GM12865 (cell line): ENCODE measurements around the gene RMND5A.

Source experiments
- DNase-seq: peaks from one replicate; pipeline ENCODE4 v3.0.0; 2010; ENCODE audit warnings: low read depth
- H3K4me3 ChIP-seq: 2 replicates; pipeline ENCODE4 v1.5.1; 2011; ENCODE audit warnings: mild to moderate bottlenecking, low read depth, low read length, control low read depth
- TF ChIP-seq, protein P1 (sequence below): IDR thresholded peaks from 2 replicates; pipeline ENCODE4 v1.5.1; 2011; ENCODE audit warnings: low read length, control low read depth, low read depth, inconsistent platforms; ENCODE audit not compliant: insufficient read depth; ENCODE audit errors: missing control alignments

Gene RMND5A

DNA sequence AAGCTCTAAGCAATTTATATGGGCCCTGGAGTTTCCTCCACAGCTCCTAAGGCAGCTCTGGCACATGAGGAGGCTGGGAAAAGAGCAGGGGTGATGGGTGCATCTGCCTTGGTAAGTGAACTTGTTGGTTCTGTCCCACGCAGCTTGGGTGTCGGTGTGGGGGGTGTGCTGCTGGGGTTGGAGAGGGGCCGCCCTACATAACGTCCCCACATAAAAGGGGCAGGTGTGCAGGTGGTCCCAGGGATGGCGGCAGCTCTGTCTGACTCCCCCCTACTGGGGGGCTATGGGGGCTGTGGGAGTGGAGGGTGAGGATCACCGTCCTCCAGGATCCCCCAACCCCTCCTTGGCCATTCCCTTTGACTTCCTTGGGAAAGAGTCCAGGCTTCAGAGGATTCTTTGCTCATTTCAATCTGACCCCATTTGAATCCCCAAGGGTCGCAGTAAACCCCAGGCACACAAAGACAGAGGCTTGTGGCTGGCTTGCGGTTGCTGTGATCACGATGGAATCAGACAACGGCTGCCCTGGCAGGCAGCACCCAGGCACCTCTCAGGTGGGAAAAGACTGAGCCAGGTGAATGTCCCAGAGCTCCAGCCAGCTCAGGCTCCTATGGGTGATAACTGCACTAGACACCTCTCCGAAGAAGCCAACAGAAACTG is 105.1 kb downstream of the RMND5A start:
- H3K4me3 ChIP-seq: no peak overlapping the region
- DNase-seq: no peak
- TF ChIP-seq, protein P1, sequence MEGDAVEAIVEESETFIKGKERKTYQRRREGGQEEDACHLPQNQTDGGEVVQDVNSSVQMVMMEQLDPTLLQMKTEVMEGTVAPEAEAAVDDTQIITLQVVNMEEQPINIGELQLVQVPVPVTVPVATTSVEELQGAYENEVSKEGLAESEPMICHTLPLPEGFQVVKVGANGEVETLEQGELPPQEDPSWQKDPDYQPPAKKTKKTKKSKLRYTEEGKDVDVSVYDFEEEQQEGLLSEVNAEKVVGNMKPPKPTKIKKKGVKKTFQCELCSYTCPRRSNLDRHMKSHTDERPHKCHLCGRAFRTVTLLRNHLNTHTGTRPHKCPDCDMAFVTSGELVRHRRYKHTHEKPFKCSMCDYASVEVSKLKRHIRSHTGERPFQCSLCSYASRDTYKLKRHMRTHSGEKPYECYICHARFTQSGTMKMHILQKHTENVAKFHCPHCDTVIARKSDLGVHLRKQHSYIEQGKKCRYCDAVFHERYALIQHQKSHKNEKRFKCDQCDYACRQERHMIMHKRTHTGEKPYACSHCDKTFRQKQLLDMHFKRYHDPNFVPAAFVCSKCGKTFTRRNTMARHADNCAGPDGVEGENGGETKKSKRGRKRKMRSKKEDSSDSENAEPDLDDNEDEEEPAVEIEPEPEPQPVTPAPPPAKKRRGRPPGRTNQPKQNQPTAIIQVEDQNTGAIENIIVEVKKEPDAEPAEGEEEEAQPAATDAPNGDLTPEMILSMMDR: no peak

DNA sequence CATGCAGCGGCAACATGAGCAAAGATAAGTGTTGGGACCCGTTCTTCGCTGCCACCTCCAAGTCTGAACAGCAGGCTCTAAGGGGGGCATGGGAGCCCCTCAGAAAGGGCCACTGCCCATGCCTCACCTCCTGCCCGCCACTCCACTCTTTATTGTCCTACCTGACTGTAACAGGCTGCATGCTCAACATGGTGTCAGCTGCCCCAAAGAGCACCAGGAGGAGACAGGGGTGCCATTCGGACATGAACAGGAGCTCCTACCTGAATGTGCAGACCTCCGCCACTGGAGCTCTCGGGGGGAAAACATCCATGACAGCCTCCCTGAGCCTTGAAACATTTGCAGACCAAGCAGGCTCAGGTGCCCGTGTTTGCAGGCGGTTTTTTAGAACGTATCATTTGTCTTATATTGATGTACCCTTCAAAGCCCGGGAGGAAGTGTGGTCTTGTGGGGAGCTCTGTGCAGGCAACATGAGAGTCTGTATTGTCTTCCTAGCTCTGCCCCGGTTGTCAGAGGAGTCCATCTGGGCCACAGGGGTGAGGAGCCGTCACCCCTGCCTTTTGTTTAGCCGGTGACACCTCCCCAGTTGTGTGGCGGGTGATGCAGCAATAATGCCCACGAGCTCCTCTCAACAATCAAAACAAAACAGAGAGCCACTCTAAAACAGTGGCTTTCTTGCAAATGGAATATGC is 105.7 kb downstream of the RMND5A start:
- no peak for DNase-seq
- H3K4me3 ChIP-seq: no peak overlapping the region
- TF ChIP-seq, protein P1: no peak

DNA sequence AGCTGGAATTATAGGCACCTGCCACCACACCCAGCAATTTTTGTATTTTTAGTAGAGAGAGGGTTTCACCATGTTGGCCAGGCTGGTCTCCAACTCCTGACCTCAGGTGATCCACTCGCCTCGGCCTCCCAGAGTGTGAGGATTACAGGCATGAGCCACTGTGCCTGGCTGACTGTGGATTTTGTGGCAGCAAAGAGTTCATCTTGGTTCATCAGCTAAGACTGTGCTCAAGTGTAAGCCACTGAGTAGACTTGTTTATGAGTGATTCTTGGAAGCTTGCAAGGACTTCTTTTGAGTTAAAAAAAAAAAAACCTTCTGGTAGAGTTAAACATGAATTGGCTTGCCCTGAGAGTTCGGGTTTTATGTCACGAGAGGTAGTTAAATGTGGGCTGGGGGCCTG is 106.9 kb downstream of the RMND5A start:
- no peak for DNase-seq
- no peak overlapping the region for H3K4me3 ChIP-seq
- TF ChIP-seq, protein P1: no peak
